Measurements from ENCODE around the gene ANO2.

The ANO2 gene

DNA sequence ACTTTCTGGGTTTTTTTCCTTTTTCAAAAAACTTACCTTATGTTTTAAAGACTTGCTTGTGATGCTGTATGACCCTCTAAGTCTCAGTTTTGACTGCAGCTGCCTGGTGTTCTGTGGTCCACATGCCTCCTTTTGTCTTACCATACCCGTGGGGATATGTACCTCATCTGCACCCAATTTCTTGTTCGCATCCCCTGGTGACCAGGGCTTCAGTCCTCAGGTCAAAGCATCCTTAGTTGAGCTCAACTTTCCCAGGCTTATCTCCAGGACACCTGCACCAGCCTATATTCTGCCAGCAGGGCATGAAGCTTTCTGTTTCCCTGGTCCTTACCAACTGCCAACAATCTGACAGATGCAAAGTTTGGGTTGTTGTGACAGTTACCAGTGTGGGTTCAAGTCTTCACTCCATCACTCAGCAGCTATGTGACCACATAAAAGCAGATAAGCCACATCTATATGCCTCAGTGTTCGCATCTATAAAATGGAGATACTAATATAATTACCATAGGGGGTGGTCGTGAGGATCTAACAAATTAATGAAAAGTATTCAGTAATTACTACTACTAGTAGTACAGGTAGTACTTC, 419.2 kb downstream of the ANO2 start:
- no peak for DNase-seq

DNA sequence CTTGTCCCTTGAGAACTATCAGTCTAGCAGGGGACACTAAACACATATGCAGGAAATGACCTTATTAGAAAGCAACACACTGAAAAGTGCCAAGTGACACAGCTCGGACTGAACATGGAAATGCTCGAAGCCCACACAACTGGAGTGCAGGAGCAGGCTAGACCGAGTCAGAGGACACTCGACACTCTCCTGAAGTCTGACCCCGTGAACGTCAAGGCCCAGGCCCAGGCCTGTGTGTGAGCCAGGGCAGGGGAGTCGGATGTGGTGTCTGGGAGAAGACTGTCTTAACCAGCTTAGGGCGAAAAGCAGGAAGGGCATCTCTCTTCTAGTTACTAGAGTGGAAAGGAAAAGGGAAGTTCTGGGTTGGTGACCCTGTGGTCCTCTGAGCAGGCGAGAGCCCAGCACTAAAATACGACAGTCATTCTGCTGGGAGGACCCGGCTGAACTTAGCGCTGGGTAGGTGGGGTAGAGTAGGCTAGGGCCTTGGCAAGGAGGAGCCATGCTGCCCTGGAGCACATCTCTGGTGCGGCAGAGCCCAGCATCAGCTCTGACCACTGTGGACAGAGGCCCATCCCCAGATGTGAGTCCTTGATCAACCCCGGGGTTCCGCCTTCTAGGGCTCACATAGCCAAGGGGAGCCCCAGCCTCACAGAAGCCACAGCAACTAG, 420.2 kb downstream of the ANO2 start:
- no peak for DNase-seq

DNA sequence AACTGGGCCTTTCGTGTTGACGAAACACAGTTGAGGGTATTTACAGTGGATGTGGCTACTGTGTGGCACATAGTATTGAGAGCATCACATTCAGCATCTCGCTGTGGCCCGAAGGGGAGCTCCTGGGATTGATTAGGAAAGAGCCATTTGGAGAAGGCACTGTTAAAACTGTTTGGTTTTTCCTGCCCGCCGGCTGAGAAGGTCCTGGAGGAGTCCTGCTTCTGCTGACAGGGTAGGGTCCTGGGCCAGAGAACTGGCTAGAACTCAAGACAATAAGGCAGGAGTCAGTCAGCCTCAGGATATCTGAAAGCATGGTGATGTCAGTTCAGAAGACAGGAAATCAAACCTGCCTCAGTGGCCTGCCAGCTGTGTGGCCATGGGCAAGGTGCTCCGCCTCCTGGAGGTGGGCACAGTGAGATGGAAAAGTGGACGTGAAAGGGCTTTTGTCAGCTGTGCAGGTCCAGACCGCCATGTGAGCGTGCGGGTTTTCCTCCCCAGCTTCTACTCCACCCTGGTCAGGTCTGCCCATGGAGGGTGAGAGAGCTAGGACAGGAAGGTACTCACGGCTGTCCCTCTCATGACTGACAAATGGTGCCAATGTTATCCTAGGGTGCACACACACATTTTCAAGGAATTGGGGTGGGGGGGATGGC, 420.8 kb downstream of the ANO2 start:
- no peak for DNase-seq

DNA sequence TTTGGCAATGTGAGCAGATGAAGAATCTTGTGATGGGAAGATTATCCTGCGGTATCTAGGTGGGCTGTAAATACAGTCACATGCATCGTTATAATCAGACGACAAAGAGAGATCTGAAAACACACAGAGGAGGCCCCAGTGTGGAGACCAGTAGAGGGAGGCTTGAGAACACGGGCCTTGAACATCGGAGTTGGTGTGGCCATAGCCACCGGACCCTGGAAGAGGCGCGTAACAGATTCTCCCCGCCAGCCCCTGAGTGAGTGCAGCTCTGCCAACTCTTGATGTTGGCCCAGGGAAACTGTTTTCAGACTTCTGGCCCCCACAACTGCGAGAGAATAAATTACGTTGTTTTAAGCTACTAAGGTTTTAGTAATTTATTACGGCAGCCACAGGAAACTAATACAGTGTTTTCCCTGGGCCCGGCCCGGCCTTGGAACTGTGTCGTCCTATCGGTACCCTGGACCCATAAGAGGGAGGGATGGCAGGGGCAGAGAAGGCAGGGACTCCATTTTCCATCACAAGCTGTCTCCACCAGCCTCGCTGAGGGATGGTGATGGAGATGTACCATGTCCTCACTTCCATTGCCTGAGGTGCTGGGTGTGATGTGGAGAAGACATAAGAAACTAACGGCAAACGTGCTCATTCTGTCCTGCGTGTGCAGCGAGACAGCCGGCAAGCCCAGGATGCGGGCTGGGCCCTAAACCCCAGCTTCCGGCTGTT, 421.5 kb downstream of the ANO2 start:
- no peak for DNase-seq

DNA sequence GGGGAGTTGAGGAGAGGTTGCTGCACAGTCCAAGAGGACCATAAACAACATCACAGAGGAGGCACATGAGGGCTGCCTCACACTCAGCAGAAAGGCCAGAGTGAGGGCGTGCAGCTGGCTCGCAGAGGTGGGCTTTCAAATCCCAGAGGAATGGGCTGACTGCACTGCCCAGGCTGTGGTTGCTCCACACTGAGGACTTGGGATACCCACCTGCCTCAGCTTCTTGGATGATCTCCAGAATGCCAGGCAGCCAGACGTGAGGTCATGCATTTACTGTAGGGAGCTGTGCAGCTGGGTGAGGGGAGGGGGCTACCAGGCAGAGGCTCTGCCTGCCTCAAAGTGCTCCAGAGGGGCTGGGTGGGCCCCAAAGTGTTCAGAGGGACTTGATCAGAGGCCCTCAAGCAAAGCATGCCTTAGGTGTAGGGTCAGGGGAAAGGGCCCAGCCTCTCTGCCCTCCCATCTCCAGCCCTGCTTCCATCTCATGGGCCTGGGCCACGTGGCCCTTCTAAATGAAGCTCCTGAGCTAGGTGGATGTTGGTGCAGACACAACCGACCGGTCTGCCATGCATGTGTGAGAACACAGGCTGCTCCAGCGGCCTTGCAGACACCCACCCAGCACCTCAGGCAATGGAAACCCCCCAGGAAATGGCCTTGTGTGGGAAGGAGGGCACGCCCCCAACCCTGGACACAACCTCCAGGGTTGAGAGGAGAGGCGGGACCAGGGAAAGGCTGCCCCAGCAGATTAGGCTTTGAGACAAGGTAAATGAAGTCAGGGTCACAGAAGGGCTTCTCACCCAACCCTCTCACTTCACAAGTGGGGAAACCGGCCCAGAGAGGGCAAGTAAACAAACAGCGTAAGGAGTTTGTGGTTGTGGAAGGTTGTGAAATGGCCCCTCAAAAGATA, 422.4 kb downstream of the ANO2 start:
- no peak for DNase-seq

DNA sequence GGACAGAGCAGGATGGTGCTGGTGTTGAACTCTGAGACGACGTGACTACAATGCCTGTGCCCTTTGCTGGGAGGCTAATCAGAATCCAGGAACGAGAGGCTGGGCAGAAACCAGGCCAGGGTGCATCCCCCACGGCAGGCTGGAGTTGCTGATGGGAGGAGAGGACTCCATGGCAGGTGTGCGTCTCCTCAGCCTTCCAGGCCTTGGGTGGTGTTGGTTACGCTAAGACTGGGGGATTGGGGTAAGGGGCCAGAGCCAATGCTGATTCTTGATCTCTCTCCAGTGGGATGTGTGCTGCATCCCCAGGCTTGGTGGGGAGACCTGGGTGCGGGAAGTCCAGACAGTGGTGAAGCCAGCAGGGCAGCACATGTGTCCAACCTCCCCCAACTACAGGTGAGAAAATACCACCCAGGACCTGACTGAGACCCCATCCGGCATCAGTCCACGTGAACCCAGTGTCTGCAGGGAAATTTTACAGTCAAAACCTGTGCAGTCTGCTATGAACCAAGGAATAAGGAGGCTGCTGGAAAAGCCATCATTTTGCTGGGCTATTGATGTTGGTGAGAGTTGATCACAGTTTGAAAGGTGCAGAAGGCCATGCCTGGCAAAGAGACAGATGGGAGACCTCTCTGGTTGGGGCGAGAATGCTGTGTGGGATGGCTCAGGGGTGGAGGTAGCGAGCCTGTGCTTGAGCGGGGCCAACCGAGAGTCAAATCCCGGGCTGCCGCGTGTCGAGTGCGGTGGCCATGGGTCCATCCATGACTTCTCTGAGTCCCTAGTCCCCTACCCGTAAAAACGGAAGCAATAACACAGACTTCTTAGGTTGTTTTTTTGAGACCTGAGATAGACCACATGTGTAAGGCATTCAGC, 423.4 kb downstream of the ANO2 start:
- no peak for DNase-seq

DNA sequence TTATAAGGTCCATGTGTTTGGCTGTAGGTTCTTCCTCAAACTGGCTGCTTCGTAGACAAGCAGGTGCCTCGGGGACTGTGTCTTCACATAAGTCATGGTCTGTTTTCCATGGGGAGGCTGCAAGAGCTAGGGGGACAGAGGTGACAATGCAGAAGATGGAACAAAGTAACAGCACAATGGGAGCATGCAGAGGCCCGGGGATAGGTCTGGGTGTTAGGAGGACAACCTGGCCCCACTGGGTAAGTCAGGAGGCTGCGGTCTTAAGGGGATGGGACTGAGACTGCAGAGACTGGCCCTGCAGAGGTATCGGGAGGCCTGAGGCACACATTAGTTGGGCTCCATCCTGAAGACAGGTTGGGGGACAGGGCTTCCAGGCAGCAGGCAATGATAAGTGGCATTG, 424.2 kb downstream of the ANO2 start:
- no peak for DNase-seq

DNA sequence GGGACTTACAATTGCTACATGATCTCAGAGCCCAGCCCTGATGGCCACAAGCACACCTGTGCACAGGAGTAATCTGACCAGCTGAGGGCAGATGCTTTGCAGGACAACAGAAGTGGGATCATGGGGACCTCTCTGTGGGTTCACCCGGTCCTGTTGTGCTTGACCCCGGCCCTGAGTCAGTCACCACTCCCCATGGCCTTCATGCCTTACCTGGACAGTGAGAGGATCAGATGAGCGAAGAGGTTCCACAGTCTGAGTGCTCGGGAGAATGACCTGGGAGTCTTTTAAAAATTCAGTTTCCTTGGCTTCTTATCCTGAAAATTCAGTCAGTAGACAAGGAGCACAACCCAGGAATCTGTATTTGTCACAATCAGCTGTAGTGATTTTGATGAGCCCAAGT, 425.0 kb downstream of the ANO2 start:
- DNase-seq = no peak

DNA sequence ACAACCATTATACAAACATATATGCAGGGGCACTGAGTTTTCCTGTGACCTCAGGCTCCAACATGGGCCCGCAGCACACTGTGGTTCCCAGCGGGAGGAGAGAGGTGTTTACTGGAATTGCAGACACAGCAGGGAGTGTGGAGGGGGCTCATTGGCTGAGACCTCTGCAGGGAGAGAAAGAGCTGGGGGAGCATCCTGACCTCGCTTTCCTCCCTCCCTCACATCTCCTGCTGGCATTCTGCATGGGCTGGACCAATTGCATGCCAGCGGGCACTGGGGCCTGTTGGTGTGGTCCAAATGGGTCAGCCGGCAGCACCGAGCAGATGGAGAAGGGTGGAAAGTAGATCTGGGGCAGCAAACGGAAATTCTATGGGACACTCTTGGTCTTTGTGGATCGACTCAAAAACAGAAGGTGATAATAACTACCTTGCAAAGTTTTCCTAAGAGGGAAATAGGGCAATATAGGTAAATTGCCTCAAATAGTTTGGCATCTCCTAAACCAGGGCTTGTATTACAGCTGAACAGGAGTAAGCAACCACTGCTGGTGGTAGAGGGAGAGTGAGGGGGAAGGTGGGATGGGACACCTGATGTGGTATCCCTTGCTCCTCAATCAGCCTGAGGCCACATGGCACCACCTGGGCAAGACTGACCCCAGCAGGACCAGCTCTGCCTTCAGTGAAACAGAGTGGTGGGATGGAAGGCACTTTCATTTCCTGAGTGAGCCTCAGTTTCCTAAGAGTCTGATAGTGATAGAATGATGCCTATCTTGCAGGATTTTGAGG, 426.3 kb downstream of the ANO2 start:
- no peak for DNase-seq

DNA sequence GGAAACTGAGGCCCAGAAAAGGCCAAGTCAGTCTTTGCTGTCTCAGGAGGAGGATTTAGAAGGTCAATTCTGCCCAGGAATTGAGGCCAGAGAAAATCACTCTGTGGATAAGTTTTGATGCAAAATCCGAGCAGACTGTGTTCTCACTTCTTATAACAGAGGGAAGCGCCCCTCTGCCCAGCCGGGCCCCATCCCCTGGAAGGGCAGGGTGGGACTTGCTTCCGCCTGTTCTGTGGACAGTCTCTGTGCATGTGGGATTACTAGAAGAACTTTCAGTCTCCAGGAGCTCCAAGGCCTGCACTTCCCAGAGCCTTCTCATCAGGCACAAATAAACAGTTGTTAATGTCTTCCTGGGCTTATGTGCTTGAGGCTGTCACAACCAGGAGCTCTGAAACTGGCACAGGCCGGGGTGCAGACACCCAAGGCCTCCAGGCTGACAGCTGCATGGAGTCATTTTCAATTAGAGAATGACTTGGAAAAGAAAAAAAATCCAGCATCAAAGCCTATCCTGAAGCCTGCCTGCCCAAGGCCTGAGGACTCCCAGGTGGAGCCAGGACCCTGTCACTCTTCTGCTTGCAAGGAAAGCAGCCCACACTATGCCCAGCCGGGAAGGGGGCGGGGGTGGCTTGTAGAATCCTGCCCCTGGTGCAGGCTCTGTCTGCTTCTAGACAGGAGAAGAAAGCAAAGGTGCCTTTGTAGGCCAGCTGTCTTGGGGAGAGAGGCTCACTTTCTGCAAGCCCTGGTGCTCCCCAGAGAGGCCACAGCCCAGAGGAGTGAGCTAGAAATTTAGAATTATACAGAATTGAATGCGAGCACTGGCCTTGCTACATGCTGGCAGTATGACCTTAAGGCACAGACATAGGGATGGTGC, 428.5 kb downstream of the ANO2 start:
- no peak for DNase-seq

DNA sequence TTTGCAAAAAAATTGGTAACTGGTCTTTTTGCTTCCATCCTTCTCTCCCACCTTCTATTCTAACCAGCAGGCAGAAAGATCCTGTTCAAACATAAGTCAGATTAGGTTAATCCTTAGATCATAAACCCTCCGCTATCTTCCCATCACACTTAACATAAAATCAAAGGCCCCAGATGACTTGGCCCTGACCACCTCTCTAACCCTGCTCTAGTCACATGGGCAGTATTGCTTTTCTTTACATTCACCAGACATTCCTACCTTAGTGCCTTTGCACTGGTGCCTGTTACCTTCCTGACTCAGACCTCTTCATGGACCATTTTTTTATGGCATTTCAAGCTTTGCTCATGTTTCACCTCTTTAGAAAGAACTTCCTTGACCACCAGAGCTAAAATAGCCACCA, 429.6 kb downstream of the ANO2 start:
- DNase-seq = no peak

DNA sequence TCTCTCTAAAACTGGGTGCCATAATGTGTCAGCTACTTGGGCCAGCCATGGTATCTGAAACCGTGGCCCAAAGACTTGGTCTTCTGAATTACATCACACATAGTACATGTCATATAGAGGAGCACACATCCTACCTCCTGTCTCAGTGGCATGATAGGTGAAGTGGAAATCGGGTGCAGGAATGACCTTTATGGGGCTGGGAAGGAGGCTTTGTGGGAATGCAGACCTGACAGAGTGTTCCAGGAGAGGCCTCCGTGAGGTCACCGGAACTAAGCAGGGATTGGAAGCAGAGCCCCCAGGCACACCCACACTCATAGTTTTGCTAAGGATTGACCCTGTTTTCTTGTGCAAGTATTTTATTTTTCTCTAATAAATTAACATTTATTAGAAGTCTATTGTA, 430.5 kb downstream of the ANO2 start:
- DNase-seq = no peak

DNA sequence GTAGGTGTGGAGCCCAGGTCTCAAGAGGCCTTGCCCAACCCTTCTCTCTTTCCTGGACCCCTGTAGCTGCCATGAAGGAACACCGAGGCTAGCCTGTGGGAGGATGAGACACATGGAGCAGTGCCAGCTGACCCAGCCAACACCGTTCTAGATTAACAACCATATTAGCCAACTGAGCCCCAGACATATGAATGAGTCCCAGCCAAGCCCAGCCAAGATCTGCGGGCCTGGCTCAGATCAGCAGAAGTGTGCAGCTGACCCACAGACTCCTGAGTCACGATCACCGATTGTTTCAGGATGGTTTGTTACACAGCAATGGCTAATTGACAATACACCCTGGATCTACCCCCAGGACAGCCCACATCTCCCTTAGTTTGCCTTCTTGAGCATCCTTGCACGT, 431.0 kb downstream of the ANO2 start:
- no peak for DNase-seq

DNA sequence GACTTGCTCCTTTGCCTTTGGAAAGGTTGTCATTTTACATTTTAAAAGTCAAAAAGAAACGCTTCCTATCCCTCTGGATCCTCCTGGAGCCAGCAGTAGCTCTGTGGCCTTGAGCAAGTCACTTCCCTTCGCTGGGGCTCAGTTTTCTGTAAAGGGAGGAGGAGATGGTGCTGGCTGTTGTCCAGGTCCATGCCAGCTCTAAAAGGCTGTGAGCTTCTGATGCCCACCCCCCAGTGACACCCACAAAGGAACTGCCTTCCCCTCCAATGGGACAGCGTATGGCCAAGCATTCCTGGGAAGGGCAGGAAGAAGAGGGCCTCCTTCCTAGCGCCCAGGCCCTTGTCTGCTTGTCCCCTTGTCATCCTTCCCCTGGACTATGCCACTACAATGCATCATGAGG, 431.7 kb downstream of the ANO2 start:
- DNase-seq = no peak

Measured in activated naive CD4-positive, alpha-beta T cell (primary cell).